Caco-2 (cell line): ENCODE data around the gene CPE. TPM values are rescaled to one million over a fixed set of nuclear protein-coding genes. Genes with fewer than 3 reads are reported as not detected.

ENCODE experiments used
- BruUV-seq: library from RNA; stranded (reverse); fragments of 400-500 nt; replicated peaks from 2 replicates; lab custom pipeline; 2021; lab: Mats Ljungman, UMichigan
- CTCF ChIA-PET: fragments of 300-600 bp; sonication (Branson Sonifier 250); formaldehyde crosslinking; loops from one replicate; lab custom pipeline; 2022; ENCODE audit warnings: antibody characterized with exemption; lab: Charles Lee
- POLR2A ChIA-PET: fragments of 300-600 bp; sonication (Branson Sonifier 250); formaldehyde crosslinking; loops from one replicate; lab custom pipeline; 2022; ENCODE audit warnings: antibody characterized with exemption; lab: Charles Lee
- DNase-seq, 2 experiments: peaks; one replicate each; pipeline versions ENCODE4 v3.0.0 to v3.0.0-alpha.2; 2020 to 2022
- H3K27me3 ChIP-seq: replicated peaks from 2 replicates; pipeline ENCODE4 v1.6.0; 2011; ENCODE audit warnings: low read length; ENCODE audit not compliant: control insufficient read depth, insufficient read depth
- H3K36me3 ChIP-seq: 2 replicates; pipeline ENCODE4 v1.5.1; 2011; ENCODE audit warnings: low read length; ENCODE audit not compliant: control insufficient read depth, insufficient read depth
- H3K4me1 ChIP-seq: fragments of 250-450 bp; sonication (Bioruptor Pico); 2 replicates; pipeline ENCODE4 v1.5.1; 2020; ENCODE audit warnings: mild to moderate bottlenecking
- H3K4me3 ChIP-seq: 2 replicates; pipeline ENCODE4 v1.5.1; 2011; ENCODE audit warnings: low read depth, mild to moderate bottlenecking, control low read depth, low read length
- H3K9me3 ChIP-seq: fragments of 250-450 bp; sonication (Bioruptor Pico); 2 replicates; pipeline ENCODE4 v1.5.1; 2020; ENCODE audit warnings: mild to moderate bottlenecking, moderate library complexity
- H3K27ac Mint-ChIP-seq: one replicate; pipeline ENCODE4 v1.8.0; 2022; ENCODE audit warnings: mixed read lengths; ENCODE audit not compliant: unreplicated experiment
- H3K27me3 Mint-ChIP-seq: one replicate; pipeline ENCODE4 v1.8.0; 2022; ENCODE audit warnings: mixed read lengths; ENCODE audit not compliant: insufficient read depth, unreplicated experiment
- H3K36me3 Mint-ChIP-seq: one replicate; pipeline ENCODE4 v1.8.0; 2022; ENCODE audit warnings: mild to moderate bottlenecking, mixed read lengths; ENCODE audit not compliant: insufficient read depth, unreplicated experiment
- H3K4me1 Mint-ChIP-seq: one replicate; pipeline ENCODE4 v1.8.0; 2022; ENCODE audit warnings: low read depth, mixed read lengths; ENCODE audit not compliant: unreplicated experiment
- H3K4me3 Mint-ChIP-seq: one replicate; pipeline ENCODE4 v1.8.0; 2022; ENCODE audit warnings: mild to moderate bottlenecking, moderate library complexity, mixed read lengths; ENCODE audit not compliant: unreplicated experiment
- H3K9me3 Mint-ChIP-seq: one replicate; pipeline ENCODE4 v1.8.0; 2022; ENCODE audit warnings: mixed read lengths; ENCODE audit not compliant: unreplicated experiment
- CTCF ChIP-seq, 2 experiments: fragments of 200-600 bp in 1 of 2; IDR thresholded peaks; 1 replicate in 1 of 2; 2 replicates in 1 of 2; pipeline versions ENCODE4 v1.5.1 to v1.8.0; 2011 to 2022; ENCODE audit warnings: antibody characterized with exemption in 1 of 2, control low read depth in 1 of 2, inconsistent platforms in 1 of 2, low read depth in 1 of 2, low read length in 1 of 2, mild to moderate bottlenecking in 1 of 2, moderate library complexity in 1 of 2; ENCODE audit not compliant: insufficient read depth in 1 of 2, severe bottlenecking in 1 of 2, unreplicated experiment in 1 of 2
- intact Hi-C: fragments of 100-400 bp; cut with micrococcal nuclease; formaldehyde crosslinking; loops from one replicate; pipeline ENCODE4 v1.10.0; 2022; ENCODE audit not compliant: unreplicated experiment
- total RNA-seq: library from RNA; stranded (reverse); gene quantifications from 2 replicates; pipeline ENCODE4 v1.2.3, GENCODE V29; 2022

Gene CPE
- total RNA-seq, 1 experiment from 2014 or later: 5.9 TPM

- Mint-ChIP-seq H3K36me3 (peaks cover 5% of the 10 kb centered on the region), H3K4me3 (no peak overlapping the region), H3K4me1 (no peaks in the 10 kb centered on the region), H3K27ac (no peak overlapping the region), H3K9me3 (peaks cover 25% of the 10 kb centered on the region), H3K27me3 (no peaks in the 10 kb centered on the region)
- ChIA-PET POLR2A (interaction anchor here (0.6 kb wide), 1 partner anchor 364 kb away, joined by 7 read pairs; the partner anchor contains the start of gene TMEM192), CTCF (no interaction called here)
- intact Hi-C loops: no loop called here
- BruUV-seq: no TSS peak
- Histone ChIP-seq H3K36me3 (no peaks in the 10 kb centered on the region), H3K9me3 (peaks cover 27% of the 10 kb centered on the region), H3K4me1 (no peaks in the 10 kb centered on the region), H3K4me3 (no peak overlapping the region), H3K27me3 (no peaks in the 10 kb centered on the region)
- peak; percentile 15 to 38 for DNase-seq
- no peak for TF ChIP-seq CTCF (IDR thresholded peaks at IDR 0.05; ENCODE audit: insufficient read depth in 1 of 2, low read depth in 1 of 2, low read length in 1 of 2, severe bottlenecking in 1 of 2, unreplicated experiment in 1 of 2)
Measured at GRCh38 chr4:165476214-165477098, 97.6 kb downstream of the CPE start.

- Histone ChIP-seq H3K4me1 (no peaks in the 10 kb centered on the region), H3K9me3 (peaks cover 17% of the 10 kb centered on the region), H3K27me3 (no peaks in the 10 kb centered on the region), H3K36me3 (no peaks in the 10 kb centered on the region), H3K4me3 (no peak overlapping the region)
- BruUV-seq: no TSS peak
- no peak for TF ChIP-seq CTCF (IDR thresholded peaks at IDR 0.05; ENCODE audit: insufficient read depth in 1 of 2, low read depth in 1 of 2, low read length in 1 of 2, severe bottlenecking in 1 of 2, unreplicated experiment in 1 of 2)
- ChIA-PET POLR2A (no interaction called here), CTCF (no interaction called here)
- intact Hi-C loops: no loop called here
- Mint-ChIP-seq H3K27ac (no peak overlapping the region), H3K9me3 (peaks cover 25% of the 10 kb centered on the region), H3K27me3 (no peaks in the 10 kb centered on the region), H3K36me3 (peaks cover 5% of the 10 kb centered on the region), H3K4me3 (no peak overlapping the region), H3K4me1 (no peaks in the 10 kb centered on the region)
- no peak for DNase-seq
Measured at GRCh38 chr4:165477799-165478198, 99.0 kb downstream of the CPE start.

GRCh38 chr4:165478260-165478659 lies 99.5 kb downstream of the CPE start:
- Mint-ChIP-seq H3K4me1 (no peaks in the 10 kb centered on the region), H3K9me3 (peaks cover 21% of the 10 kb centered on the region), H3K27ac (no peak overlapping the region), H3K4me3 (no peak overlapping the region), H3K27me3 (no peaks in the 10 kb centered on the region), H3K36me3 (peaks cover 3% of the 10 kb centered on the region)
- Histone ChIP-seq H3K9me3 (peaks cover 12% of the 10 kb centered on the region), H3K4me3 (no peak overlapping the region), H3K4me1 (no peaks in the 10 kb centered on the region), H3K36me3 (no peaks in the 10 kb centered on the region), H3K27me3 (no peaks in the 10 kb centered on the region)
- CTCF ChIA-PET: no interaction called here
- DNase-seq: no peak
- intact Hi-C loops: no loop called here
- no TSS peak for BruUV-seq
- TF ChIP-seq CTCF (IDR thresholded peaks at IDR 0.05; ENCODE audit: insufficient read depth in 1 of 2, low read depth in 1 of 2, low read length in 1 of 2, severe bottlenecking in 1 of 2, unreplicated experiment in 1 of 2): no peak
- POLR2A ChIA-PET: no interaction called here
